NCI-H748 (cell line): ENCODE measurements around the gene COL6A3.

Source experiments
- DNase-seq: peaks from one replicate; lab custom pipeline; 2025; ENCODE audit not compliant: unreplicated experiment; lab: John Stamatoyannopoulos, UW

COL6A3 gene

GRCh38 chr2:237351046-237351445 is 62.9 kb downstream of the COL6A3 start:
- DNase-seq: no peak

GRCh38 chr2:237350597-237350996 is 63.4 kb downstream of the COL6A3 start:
- no peak for DNase-seq

GRCh38 chr2:237350070-237350469 is 63.9 kb downstream of the COL6A3 start:
- DNase-seq: no peak

- DNase-seq: no peak
Measured at GRCh38 chr2:237348281-237348865, 65.6 kb downstream of the COL6A3 start.

DNA sequence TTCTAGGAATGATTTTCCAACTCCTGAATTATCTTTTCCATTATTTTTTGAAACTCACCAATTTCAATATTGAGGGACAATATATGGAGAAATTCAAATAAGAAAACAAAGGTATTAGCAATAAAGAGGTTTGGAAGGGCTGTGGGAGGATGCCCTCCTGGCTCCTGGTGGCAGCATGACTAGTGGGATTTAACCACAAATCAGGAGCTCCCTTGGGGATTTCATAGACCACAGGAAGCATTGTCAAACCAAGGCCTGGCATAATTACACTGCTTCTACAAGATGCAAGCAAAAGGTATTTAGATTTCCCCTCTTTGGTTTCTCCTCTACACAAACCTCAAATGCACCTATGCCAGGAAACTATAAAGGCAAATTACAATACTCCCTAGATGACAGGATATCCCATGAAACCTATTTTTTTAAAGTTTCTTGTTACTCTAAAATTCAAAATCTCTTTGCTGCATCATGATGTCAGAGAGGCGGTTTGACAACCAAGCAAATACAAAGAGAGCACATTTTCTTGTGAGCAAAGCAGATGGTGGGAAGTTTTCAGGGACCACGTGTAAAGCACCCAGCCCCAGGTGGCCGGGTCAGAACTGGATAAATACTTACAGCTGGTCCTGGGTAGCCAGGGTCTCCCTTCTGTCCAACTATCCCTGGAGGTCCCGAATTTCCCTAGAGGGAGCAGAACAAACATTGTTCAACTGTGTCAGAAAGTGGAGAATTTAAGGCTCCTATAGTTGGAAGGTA is 67.9 kb downstream of the COL6A3 start:
- no peak for DNase-seq

DNA sequence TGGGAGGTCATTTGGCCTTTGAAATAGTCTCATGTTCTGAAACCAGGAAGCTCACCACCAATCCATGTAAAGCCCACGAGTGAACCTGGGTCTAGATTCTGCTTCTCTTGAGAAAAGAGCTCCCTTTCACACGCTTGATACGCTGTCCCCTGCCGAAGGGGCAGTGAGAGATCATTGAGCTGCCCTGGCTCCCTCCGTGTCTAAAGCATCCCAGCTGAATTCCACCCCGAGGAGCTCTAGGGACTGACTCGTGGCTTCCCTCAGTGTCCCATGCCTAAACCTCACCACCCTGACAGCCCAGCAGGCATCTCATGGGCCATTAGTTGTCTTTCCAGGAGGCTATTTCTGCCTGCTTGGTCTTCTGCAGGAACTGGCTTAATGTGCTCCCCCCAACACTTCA is 68.6 kb downstream of the COL6A3 start:
- no peak for DNase-seq

GRCh38 chr2:237344942-237345341 is 69.0 kb downstream of the COL6A3 start:
- DNase-seq: no peak

DNA sequence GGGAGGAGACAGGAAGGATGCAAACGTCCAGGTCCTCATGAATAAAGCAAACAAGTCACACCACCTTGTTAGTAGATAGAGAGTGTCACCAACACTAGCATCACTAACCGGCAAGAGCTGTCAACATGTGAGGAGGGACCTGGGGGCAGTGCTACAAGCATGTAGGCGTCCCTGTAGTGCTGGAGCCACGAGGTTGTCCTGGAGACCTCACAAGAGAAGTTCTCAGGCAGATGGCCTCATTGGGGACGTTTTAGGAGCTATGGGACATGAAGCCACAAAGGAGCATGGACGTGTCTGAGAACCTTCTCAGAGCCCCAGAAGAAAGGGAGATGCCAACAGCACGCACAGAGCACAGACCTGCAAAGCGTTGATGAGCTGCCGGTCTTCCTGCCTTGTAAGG is 70.0 kb downstream of the COL6A3 start:
- DNase-seq: no peak

GRCh38 chr2:237341872-237342271 is 72.1 kb downstream of the COL6A3 start:
- peak; percentile 24 for DNase-seq

- no peak for DNase-seq
Measured at GRCh38 chr2:237337586-237337985, 76.4 kb downstream of the COL6A3 start.

DNA sequence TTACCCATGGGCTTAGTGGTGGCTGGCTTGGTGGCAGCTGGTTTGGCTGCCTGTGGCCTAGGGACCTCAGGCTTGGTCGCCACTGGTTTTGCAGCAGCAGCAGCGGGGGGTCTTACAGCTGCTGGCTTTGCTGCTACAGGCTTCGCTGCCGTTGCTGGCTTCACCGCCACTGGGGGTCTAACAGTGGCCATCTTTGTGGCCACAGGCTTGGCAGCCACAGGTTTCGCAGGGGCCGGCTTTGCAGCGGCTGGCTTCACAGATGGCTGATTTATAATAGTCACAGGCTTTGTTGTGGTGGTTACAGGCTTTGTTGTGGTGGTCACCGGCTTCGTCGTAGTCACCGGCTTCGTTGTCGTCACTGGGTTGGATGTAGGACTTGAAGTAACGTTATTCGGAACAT is 77.8 kb downstream of the COL6A3 start:
- DNase-seq: no peak

DNA sequence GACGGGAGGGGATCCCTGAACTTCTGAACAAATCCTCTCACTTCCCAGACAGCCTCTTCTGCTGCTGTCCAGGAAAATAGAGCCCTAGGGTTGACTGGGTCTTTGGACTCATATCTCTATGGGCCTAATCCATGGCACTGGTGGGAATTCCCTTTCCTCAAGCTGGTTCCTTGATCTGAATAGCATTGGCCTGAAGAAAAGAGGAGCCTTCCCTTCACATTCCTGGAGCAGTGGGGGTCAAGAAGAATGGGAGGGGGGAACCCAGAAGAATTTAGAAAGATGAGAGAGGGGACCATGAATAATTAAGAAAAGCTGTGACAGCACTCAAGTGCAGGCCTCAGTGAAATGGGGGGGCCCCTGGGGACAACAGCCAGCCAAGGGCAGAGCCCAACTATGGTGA is 80.2 kb downstream of the COL6A3 start:
- no peak for DNase-seq

- DNase-seq: no peak
Measured at GRCh38 chr2:237330541-237330940, 83.4 kb downstream of the COL6A3 start.

- no peak for DNase-seq
Measured at GRCh38 chr2:237327175-237327950, 86.6 kb downstream of the COL6A3 start.

DNA sequence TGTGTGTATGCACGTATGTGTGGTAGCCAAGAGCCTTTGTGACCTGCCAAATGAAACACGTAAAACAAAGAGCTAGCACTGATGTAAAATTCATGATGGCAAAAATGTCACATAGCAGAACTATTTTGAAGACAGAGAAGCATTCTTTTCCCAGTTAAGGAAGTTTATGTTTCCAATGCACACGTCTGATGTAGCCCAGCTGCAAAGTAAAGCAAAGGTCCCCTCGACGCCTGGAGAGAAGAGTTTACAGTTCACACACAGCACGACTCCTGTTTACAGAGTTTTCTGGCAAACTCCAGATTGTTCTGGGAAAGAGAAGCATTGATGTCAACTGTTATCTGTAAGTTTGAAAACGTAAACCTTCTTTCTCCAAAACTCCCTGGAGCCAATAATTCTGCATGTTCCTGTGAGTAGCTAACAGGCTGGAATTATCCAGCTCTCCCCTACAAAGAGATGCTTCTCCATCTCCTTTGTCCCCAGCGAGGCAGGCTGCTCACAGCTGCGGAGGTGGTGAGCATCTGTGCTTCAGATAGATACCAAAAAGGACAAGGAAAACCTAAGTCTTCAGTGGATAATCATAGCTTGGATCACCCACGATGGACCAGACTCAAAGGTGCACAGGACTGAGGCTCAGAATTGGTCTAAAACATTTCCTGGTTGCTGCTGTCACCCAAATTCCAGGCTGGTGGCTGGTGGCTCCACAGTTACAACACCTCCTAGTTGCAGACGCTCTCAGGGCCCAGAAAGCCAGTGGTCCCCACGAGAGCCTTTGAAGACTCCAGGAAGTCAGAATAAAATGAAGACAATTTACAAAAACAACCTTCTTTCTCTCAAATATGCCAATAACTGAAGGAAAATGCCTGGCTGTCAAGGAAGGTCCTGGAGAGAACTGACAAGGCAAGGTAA is 87.4 kb downstream of the COL6A3 start:
- DNase-seq: no peak

- no peak for DNase-seq
Measured at GRCh38 chr2:237324837-237325236, 89.1 kb downstream of the COL6A3 start.

- no peak for DNase-seq
Measured at GRCh38 chr2:237324405-237324831, 89.5 kb downstream of the COL6A3 start.

DNA sequence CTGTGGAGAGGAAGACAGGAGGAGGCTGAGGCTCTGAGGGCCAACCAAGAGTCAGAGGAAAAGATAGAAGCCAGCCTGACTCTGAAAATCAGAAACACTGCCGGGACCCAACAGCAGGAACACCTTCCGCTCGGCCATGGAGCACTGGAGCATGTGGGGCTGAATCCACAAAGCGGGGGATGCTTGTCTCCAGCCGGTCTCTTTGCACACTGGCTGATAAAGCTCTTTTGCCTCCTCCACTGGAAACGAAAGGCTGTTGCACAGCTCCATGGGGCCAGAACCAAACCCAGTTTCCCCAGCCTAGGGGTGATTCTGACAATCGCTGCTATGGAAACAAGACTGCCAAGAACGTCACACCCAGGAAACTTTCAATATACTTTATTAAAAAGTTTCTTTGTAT is 90.3 kb downstream of the COL6A3 start:
- no peak for DNase-seq

DNA sequence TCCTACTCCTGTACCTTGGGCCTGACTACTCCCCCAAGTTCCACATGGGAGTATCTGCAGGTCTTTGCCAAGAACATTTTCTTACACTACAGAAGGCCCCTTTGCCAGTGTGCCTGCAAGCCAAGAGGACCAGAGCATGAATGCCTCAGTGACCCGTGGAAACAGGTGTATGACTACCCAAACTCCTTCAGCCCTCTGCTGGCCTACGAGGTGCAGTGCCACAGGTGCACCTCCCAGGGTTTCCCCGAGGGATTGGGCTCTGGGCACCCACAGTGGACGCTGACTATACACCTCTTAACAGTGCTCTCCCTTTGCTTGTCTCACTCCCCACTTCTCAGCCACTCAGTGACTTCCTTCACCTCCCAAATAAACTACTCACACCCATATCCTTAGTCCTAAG is 91.4 kb downstream of the COL6A3 start:
- DNase-seq: no peak

- DNase-seq: no peak
Measured at GRCh38 chr2:237321746-237322145, 92.2 kb downstream of the COL6A3 start.
